ENCODE data around the gene THOC7. TPM values are rescaled to one million over a fixed set of nuclear protein-coding genes. Genes with fewer than 3 reads are reported as not detected.

Gene THOC7
- total and polyA plus RNA-seq, 12 donors, result 34.8 to 144 (median 65.7) TPM

DNA sequence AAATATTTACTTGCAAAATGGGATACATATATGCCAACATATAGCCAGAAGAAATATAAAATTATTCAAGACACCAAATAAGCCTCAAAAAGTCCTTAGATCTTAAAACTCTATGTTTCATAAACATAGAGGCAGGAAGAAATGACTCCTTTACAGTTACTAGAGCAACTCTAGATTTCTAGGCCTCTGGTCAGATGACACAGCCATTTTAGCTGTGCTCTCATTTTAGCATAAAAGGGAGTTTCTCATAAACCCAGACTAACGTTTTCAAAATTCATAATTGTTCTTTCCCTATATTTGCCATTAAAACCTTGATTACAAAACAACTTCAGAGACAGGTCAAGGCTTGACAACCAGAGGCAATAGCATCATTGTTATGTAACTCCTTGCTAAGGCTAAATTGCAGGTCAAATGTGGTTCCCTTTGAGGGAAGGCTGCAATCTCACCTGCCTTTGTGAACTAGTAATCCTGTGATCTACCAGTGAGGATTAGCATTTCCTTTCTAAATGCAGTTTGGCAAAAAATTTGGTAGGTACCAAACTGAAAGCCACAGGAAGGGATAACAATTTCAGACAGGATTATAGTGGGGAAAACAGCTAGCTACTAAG, 8.2 kb downstream of the THOC7 start:
- Histone ChIP-seq H3K36me3 (replicated peaks in 1 of 2) (no peaks in the 10 kb centered on the region), H3K4me1 (replicated peaks in 1 of 2) (peaks cover 0 to 11% of the 10 kb centered on the region in 2 donors), H3K27ac (peak overlapping the region in 3 of 5 donors; percentile 27 to 65 (median 44)), H3K4me3 (no peak overlapping the region), H3K27me3 (no peaks in the 10 kb centered on the region), H3K9me3 (replicated peaks in 1 of 3) (no peaks in the 10 kb centered on the region)
- no peak for TF ChIP-seq POLR2A (IDR thresholded peaks at IDR 0.05)
- TF ChIP-seq, protein P1, sequence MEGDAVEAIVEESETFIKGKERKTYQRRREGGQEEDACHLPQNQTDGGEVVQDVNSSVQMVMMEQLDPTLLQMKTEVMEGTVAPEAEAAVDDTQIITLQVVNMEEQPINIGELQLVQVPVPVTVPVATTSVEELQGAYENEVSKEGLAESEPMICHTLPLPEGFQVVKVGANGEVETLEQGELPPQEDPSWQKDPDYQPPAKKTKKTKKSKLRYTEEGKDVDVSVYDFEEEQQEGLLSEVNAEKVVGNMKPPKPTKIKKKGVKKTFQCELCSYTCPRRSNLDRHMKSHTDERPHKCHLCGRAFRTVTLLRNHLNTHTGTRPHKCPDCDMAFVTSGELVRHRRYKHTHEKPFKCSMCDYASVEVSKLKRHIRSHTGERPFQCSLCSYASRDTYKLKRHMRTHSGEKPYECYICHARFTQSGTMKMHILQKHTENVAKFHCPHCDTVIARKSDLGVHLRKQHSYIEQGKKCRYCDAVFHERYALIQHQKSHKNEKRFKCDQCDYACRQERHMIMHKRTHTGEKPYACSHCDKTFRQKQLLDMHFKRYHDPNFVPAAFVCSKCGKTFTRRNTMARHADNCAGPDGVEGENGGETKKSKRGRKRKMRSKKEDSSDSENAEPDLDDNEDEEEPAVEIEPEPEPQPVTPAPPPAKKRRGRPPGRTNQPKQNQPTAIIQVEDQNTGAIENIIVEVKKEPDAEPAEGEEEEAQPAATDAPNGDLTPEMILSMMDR (IDR thresholded peaks at IDR 0.05), result no peak
- DNase-seq, result peak in 1 of 7 donors; percentile 8
- 13 to 28% (median 22%) methylated on average over 1 of the region's 1 CpG for WGBS, 4 donors
- intact Hi-C loops (cut with DNase I), result no loop called here

DNA sequence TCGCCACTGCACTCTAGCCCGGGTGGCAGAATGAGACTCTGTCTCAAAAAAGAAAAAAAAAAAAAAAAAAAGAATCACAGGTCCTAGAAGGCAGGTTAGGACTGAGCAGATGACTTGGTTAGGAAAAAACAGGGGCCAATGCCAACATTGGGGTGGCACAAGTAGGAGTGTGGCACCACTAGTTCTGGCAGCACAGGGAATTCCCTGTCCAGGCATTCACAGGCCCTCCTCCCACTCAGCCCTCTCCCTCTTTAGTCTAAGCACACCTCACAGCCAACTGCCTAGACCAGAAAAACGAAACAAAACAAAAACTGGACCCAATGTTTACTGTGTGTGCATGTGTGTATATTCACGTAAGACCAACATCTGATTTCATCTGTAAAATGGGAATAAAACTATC, 10.5 kb downstream of the THOC7 start:
- peaks cover 0 to 11% of the 10 kb centered on the region in 2 donors for H3K4me1 ChIP-seq (replicated peaks in 1 of 2)
- H3K27ac ChIP-seq, result no peak overlapping the region
- TF ChIP-seq, protein P1 (IDR thresholded peaks at IDR 0.05), result no peak
- no peak for TF ChIP-seq POLR2A (IDR thresholded peaks at IDR 0.05)
- no peaks in the 10 kb centered on the region for H3K36me3 ChIP-seq (replicated peaks in 1 of 2)
- H3K4me3 ChIP-seq, result no peak overlapping the region
- intact Hi-C loops (cut with DNase I), result no loop called here
- H3K27me3 ChIP-seq, result no peaks in the 10 kb centered on the region
- WGBS, 4 donors, result 93 to 98% (median 96%) methylated on average over 4 of the region's 4 CpGs
- H3K9me3 ChIP-seq (replicated peaks in 1 of 3), result no peaks in the 10 kb centered on the region
- DNase-seq, result no peak

DNA sequence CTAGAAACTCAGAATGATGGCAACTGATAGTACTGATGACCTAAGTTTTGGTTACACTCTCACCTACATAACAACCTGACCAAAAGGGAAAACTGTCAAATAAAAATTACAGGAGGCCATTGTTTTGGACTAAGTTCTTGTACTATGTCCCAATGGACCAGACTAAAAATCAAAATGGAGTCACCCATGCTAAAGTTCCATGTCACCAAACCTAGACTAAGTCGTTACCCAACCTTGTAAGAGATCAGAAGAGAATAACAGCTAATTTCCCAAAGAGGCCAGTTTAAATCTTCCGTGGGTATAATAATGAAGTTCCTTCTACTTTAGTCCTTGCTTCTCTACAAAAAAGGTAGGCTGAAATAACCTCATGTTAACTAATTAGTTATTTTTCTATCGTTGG, 12.3 kb downstream of the THOC7 start:
- no peak overlapping the region for H3K27ac ChIP-seq
- H3K9me3 ChIP-seq (replicated peaks in 1 of 3), result no peaks in the 10 kb centered on the region
- WGBS, 4 donors, result 97 to 99% (median 98%) methylated on average over 3 of the region's 3 CpGs
- H3K4me3 ChIP-seq, result no peak overlapping the region
- H3K27me3 ChIP-seq, result no peaks in the 10 kb centered on the region
- intact Hi-C loops (cut with DNase I), result no loop called here
- TF ChIP-seq POLR2A (IDR thresholded peaks at IDR 0.05), result no peak
- TF ChIP-seq, protein P1 (IDR thresholded peaks at IDR 0.05), result no peak
- peaks cover 0 to 11% of the 10 kb centered on the region in 2 donors for H3K4me1 ChIP-seq (replicated peaks in 1 of 2)
- DNase-seq, result no peak
- H3K36me3 ChIP-seq (replicated peaks in 1 of 2), result no peaks in the 10 kb centered on the region

DNA sequence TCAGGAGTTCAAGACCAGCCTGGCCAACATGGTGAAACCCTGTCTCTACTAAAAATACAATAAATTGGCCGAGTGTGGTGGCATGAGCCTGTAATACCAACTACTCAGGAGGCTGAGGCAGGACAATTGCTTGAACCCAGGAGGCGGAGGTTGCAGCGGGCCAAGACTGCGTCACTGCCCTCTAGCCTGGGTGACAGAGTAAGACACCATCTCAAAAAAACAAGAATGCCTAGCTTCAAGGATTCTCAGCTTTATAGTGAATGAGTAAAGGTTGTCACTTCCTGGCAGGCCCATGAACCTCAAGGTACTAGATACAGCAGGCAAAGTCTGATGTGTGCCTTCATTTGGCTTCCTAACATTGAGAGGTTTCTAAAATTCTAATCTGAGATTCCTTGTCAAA, 14.4 kb downstream of the THOC7 start:
- Histone ChIP-seq H3K27ac (no peak overlapping the region), H3K4me1 (replicated peaks in 1 of 2) (no peaks in the 10 kb centered on the region), H3K4me3 (no peak overlapping the region), H3K36me3 (replicated peaks in 1 of 2) (no peaks in the 10 kb centered on the region), H3K9me3 (replicated peaks in 1 of 3) (no peaks in the 10 kb centered on the region), H3K27me3 (no peaks in the 10 kb centered on the region)
- WGBS, 4 donors, result 89 to 98% (median 96%) methylated on average over 4 of the region's 4 CpGs
- intact Hi-C loops (cut with DNase I), result no loop called here
- DNase-seq, result no peak
- TF ChIP-seq, protein P1 (IDR thresholded peaks at IDR 0.05), result no peak
- TF ChIP-seq POLR2A (IDR thresholded peaks at IDR 0.05), result no peak

All from adrenal gland (tissue), 12 donors.